CD14-positive monocyte (primary cell): ENCODE data around the gene PHF12. TPM values are rescaled to one million over a fixed set of nuclear protein-coding genes. Genes with fewer than 3 reads are reported as not detected.
A peak's percentile ranks its signal among the peaks of the same experiment; 100 is the strongest.

Experiments
- DNase-seq, 3 donors: peaks; one replicate each; pipeline ENCODE4 v3.0.0-alpha.2; 2011 to 2022
- H2AFZ ChIP-seq: 2 replicates; pipeline ENCODE4 v1.6.0; 2012; ENCODE audit warnings: mild to moderate bottlenecking, low read depth, low read length, inconsistent platforms; ENCODE audit not compliant: insufficient read depth, poor library complexity, severe bottlenecking
- H3K27ac ChIP-seq, 2 donors: 1 replicate in 1 of 2; 2 replicates in 1 of 2; pipeline ENCODE4 v1.5.1; 2012 to 2013; ENCODE audit warnings: low read length in 2 of 2, control low read depth in 1 of 2, inconsistent platforms in 1 of 2, low read depth in 1 of 2, mild to moderate bottlenecking in 1 of 2
- H3K27me3 ChIP-seq, 2 donors: one replicate each; pipeline versions ENCODE4 v1.6.0 to v1.6.1; 2011 to 2013; ENCODE audit warnings: low read length in 2 of 2; ENCODE audit not compliant: control insufficient read depth in 2 of 2, insufficient read depth in 2 of 2
- H3K36me3 ChIP-seq, 2 donors: replicated peaks in 1 of 2; 1 replicate in 1 of 2; 2 replicates in 1 of 2; pipeline versions ENCODE4 v1.5.1 to v1.6.1; 2012 to 2013; ENCODE audit warnings: low read length in 2 of 2, control low read depth in 1 of 2, inconsistent platforms in 1 of 2, mild to moderate bottlenecking in 1 of 2; ENCODE audit not compliant: insufficient read depth in 2 of 2, control insufficient read depth in 1 of 2
- H3K4me1 ChIP-seq, 2 donors: 1 replicate in 1 of 2; 2 replicates in 1 of 2; pipeline versions ENCODE4 v1.5.1 to v1.6.1; 2012 to 2013; ENCODE audit warnings: low read length in 2 of 2, control low read depth in 1 of 2, inconsistent platforms in 1 of 2, mild to moderate bottlenecking in 1 of 2, moderate library complexity in 1 of 2; ENCODE audit not compliant: insufficient read depth in 2 of 2, control insufficient read depth in 1 of 2
- H3K4me2 ChIP-seq: replicated peaks from 2 replicates; pipeline ENCODE3; 2012; ENCODE audit warnings: low read length, moderate library complexity, mild to moderate bottlenecking; ENCODE audit not compliant: poor library complexity, severe bottlenecking; ENCODE audit errors: extremely low read depth
- H3K4me3 ChIP-seq, 3 experiments: fragments of 200-600 bp in 1 of 3; sonication (generic) in 1 of 3; replicated peaks in 1 of 3; 1 replicate in 2 of 3; 2 replicates in 1 of 3; pipeline ENCODE4 v1.5.1; 2011 to 2013; ENCODE audit warnings: low read length in 3 of 3, mild to moderate bottlenecking in 3 of 3, control low read depth in 2 of 3, low read depth in 2 of 3, inconsistent platforms in 1 of 3, moderate library complexity in 1 of 3
- H3K79me2 ChIP-seq: 2 replicates; pipeline ENCODE4 v1.6.0; 2012; ENCODE audit warnings: mild to moderate bottlenecking, control low read depth, inconsistent platforms, low read length, moderate library complexity; ENCODE audit not compliant: insufficient read depth
- H3K9ac ChIP-seq: 2 replicates; pipeline ENCODE4 v1.6.0; 2017; ENCODE audit warnings: low read length, mild to moderate bottlenecking; ENCODE audit not compliant: insufficient read depth, poor library complexity, severe bottlenecking
- H3K9me3 ChIP-seq, 2 donors: replicated peaks in 1 of 2; 1 replicate in 1 of 2; 2 replicates in 1 of 2; pipeline versions ENCODE4 v1.5.1 to v1.6.1; 2012 to 2013; ENCODE audit warnings: low read length in 2 of 2, control low read depth in 1 of 2; ENCODE audit not compliant: control insufficient read depth in 1 of 2, insufficient read depth in 1 of 2
- H4K20me1 ChIP-seq: 2 replicates; pipeline ENCODE4 v1.6.0; 2012; ENCODE audit warnings: mild to moderate bottlenecking, low read length, control low read depth, moderate library complexity; ENCODE audit not compliant: insufficient read depth
- H3K27ac Mint-ChIP-seq, 7 donors: one replicate each; pipeline ENCODE4 v1.8.0; 2020; ENCODE audit warnings: mild to moderate bottlenecking in 7 of 7, mixed read lengths in 7 of 7, moderate library complexity in 6 of 7, inconsistent platforms in 2 of 7
- H3K27me3 Mint-ChIP-seq, 3 donors: one replicate each; pipeline ENCODE4 v1.8.0; 2021 to 2022; ENCODE audit warnings: low read depth in 3 of 3, mild to moderate bottlenecking in 3 of 3, mixed read lengths in 3 of 3, moderate library complexity in 3 of 3, inconsistent platforms in 1 of 3
- H3K36me3 Mint-ChIP-seq, 2 donors: one replicate each; pipeline ENCODE4 v1.8.0; 2020; ENCODE audit warnings: mixed read lengths in 2 of 2, inconsistent platforms in 1 of 2, mild to moderate bottlenecking in 1 of 2
- H3K4me1 Mint-ChIP-seq: one replicate; pipeline ENCODE4 v1.8.0; 2020; ENCODE audit warnings: mild to moderate bottlenecking, mixed read lengths
- H3K4me3 Mint-ChIP-seq, 2 donors: one replicate each; pipeline ENCODE4 v1.8.0; 2020; ENCODE audit warnings: mild to moderate bottlenecking in 2 of 2, mixed read lengths in 2 of 2, moderate library complexity in 1 of 2
- H3K9me3 Mint-ChIP-seq, 7 donors: one replicate each; pipeline ENCODE4 v1.8.0; 2020 to 2022; ENCODE audit warnings: mixed read lengths in 7 of 7, mild to moderate bottlenecking in 6 of 7, moderate library complexity in 6 of 7, inconsistent platforms in 2 of 7
- WGBS: methylation state at CpG from one replicate; pipeline ENCODE4 v1.1.5; 2013; ENCODE audit warnings: missing lambda C conversion rate; ENCODE audit not compliant: insufficient coverage; 5-methylcytosine and 5-hydroxymethylcytosine counted together
- intact Hi-C, 2 donors: fragments of 100-400 bp; cut with micrococcal nuclease; formaldehyde crosslinking; loops; one replicate each; pipeline versions ENCODE4 v1.15.0 to v1.15.1; 2023
- polyA plus RNA-seq, 3 donors: library from polyadenylated mRNA; depleted of rRNA in 1 of 3; unstranded in 2 of 3; stranded (reverse) in 1 of 3; fragments of 300-500 nt in 2 of 3; fragments of >200 nt in 1 of 3; fragmentation: Illumina TruSeq in 2 of 3; gene quantifications; 1 replicate in 2 of 3; 2 replicates in 1 of 3; pipeline ENCODE4 v1.2.3, GENCODE V29; 2012 to 2021
- TF ChIP-seq, protein P1 (sequence below): fragments of 200-600 bp; IDR thresholded peaks from one replicate; pipeline ENCODE4 v1.8.0; 2022; ENCODE audit warnings: antibody characterized with exemption, mild to moderate bottlenecking

The PHF12 gene
- polyA plus RNA-seq, 3 donors = 1.4 to 62.5 (median 2.5) TPM

DNA sequence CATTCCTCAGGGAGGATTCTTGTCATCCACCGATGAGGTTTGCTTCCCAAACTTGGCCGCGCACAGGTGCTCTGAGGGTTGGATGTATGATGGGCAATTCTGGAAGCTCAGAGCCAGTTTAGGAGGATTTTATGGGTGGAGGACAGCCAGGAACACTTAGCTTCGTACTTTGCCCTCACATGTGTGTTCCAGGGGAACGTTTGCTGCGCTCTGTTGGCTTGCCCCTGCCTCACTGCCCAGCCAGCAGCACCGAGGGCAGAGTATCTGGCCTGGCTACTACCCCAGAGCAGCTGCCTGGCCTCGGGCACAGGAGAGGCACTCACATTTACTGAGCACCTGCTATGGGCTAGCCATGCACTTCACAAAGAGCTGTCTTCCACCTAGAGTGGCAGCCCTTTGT lies 40.5 kb upstream of the PHF12 start:
- no peaks in the 10 kb centered on the region for H4K20me1 ChIP-seq
- TF ChIP-seq, protein P1, sequence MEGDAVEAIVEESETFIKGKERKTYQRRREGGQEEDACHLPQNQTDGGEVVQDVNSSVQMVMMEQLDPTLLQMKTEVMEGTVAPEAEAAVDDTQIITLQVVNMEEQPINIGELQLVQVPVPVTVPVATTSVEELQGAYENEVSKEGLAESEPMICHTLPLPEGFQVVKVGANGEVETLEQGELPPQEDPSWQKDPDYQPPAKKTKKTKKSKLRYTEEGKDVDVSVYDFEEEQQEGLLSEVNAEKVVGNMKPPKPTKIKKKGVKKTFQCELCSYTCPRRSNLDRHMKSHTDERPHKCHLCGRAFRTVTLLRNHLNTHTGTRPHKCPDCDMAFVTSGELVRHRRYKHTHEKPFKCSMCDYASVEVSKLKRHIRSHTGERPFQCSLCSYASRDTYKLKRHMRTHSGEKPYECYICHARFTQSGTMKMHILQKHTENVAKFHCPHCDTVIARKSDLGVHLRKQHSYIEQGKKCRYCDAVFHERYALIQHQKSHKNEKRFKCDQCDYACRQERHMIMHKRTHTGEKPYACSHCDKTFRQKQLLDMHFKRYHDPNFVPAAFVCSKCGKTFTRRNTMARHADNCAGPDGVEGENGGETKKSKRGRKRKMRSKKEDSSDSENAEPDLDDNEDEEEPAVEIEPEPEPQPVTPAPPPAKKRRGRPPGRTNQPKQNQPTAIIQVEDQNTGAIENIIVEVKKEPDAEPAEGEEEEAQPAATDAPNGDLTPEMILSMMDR = no peak
- no peaks in the 10 kb centered on the region for H3K9me3 ChIP-seq
- intact Hi-C loops = no loop called here
- H3K27ac ChIP-seq = no peak overlapping the region
- Mint-ChIP-seq H3K4me3 (no peak overlapping the region), H3K4me1 (peaks cover 4% of the 10 kb centered on the region), H3K27ac (peak overlapping the region in 1 of 7 donors; percentile 46), H3K36me3 (no peaks in the 10 kb centered on the region), H3K27me3 (peaks cover 5 to 13% (median 10%) of the 10 kb centered on the region in 3 donors), H3K9me3 (peaks cover 0 to 3% (median 0%) of the 10 kb centered on the region in 7 donors)
- no peak overlapping the region for H3K9ac ChIP-seq
- H3K79me2 ChIP-seq = no peaks in the 10 kb centered on the region
- no peak overlapping the region for H3K4me3 ChIP-seq
- H3K4me2 ChIP-seq = no peak overlapping the region
- H3K4me1 ChIP-seq = no peaks in the 10 kb centered on the region
- WGBS = 88% methylated on average over 6 of the region's 8 CpGs
- H3K27me3 ChIP-seq = no peaks in the 10 kb centered on the region
- no peak for DNase-seq
- H2AFZ ChIP-seq = no peak overlapping the region
- no peaks in the 10 kb centered on the region for H3K36me3 ChIP-seq

DNA sequence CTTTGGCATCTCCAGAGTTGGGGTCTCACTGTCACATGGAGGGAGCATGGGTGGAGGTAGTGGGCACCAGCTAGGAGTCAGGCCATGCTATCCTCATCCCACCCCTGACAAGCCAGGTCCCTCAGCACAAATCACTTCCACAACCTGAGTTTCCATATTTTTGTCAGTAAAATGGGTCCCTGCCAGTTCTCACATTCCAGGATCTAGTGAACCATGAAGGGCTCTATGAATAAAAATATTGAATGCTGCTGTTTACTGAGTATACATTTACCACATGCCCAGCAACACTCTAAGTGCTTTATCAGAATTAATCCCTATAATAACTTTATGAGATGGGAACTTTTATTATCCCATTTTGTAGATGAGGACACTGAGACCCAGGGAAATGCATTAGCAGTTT lies 37.7 kb upstream of the PHF12 start:
- H3K27ac Mint-ChIP-seq = peak overlapping the region in 1 of 7 donors; percentile 13
- intact Hi-C loops = no loop called here

More for the DNA sequence above, 37.7 kb upstream of the PHF12 start:
- Mint-ChIP-seq H3K4me3 (no peak overlapping the region), H3K9me3 (peaks cover 0 to 3% (median 0%) of the 10 kb centered on the region in 7 donors), H3K4me1 (peaks cover 2% of the 10 kb centered on the region), H3K27me3 (peaks cover 3 to 25% (median 17%) of the 10 kb centered on the region in 3 donors), H3K36me3 (no peaks in the 10 kb centered on the region)
- Histone ChIP-seq H3K4me3 (no peak overlapping the region), H3K27me3 (peaks cover 0 to 3% of the 10 kb centered on the region in 2 donors), H3K9me3 (no peaks in the 10 kb centered on the region), H3K4me2 (no peak overlapping the region), H4K20me1 (no peaks in the 10 kb centered on the region), H2AFZ (no peak overlapping the region), H3K27ac (no peak overlapping the region), H3K4me1 (peaks cover 2 to 4% of the 10 kb centered on the region in 2 donors), H3K9ac (no peak overlapping the region), H3K36me3 (no peaks in the 10 kb centered on the region), H3K79me2 (no peaks in the 10 kb centered on the region)
- TF ChIP-seq, protein P1 = no peak
- no peak for DNase-seq
